ENCODE measurements around the gene ZNF555. TPM values are rescaled to one million over a fixed set of nuclear protein-coding genes. Genes with fewer than 3 reads are reported as not detected.

Gene ZNF555
- total and polyA plus RNA-seq, 9 of the 15 experiments (the other 6 are each of a cell fraction or from before 2014, with no cell fraction given) = 2.0 to 6.7 (median 5.4) TPM

DNA sequence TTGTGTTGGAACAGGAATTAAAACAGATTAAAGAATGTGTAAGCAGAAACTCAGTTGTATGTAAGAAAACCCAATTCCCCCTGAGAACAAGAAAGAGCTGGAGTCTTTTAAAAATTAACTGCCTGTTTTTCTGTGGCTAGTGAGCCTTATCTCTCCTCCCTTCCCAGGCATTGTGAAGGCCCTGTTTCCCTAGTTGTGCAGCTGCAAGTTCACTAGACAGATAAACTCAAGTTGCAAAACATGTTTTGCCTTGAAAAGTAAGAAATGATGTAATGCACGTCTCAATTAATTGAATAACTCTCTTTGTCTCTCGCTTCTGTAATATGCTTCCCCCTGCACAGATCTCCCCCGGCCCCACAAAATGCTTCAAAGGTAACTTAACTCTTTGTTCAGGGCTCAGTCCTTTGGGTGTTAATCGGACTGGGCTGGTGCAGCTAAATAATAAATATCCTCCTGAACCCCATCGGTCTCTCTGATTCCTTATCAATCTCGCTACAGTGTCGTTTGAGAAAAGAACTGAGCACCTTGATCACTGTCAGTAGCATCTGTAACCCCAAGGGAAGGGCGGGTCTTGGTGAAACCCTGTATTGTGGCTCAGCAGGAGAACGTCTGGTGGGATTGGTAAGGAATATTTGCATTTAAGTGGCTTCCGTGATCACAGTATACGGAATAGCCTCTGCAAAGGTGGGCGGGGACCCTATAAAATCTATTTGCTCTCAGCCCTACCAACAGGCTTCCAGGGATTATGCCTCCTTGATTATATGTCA lies 24.2 kb downstream of the ZNF555 start (continued):
- TF ChIP-seq, protein P1, sequence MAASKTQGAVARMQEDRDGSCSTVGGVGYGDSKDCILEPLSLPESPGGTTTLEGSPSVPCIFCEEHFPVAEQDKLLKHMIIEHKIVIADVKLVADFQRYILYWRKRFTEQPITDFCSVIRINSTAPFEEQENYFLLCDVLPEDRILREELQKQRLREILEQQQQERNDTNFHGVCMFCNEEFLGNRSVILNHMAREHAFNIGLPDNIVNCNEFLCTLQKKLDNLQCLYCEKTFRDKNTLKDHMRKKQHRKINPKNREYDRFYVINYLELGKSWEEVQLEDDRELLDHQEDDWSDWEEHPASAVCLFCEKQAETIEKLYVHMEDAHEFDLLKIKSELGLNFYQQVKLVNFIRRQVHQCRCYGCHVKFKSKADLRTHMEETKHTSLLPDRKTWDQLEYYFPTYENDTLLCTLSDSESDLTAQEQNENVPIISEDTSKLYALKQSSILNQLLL (CRISPR knock-in tag; IDR thresholded peaks at IDR 0.05; ENCODE audit: borderline replicate concordance) = no peak
- TF ChIP-seq, protein P2, sequence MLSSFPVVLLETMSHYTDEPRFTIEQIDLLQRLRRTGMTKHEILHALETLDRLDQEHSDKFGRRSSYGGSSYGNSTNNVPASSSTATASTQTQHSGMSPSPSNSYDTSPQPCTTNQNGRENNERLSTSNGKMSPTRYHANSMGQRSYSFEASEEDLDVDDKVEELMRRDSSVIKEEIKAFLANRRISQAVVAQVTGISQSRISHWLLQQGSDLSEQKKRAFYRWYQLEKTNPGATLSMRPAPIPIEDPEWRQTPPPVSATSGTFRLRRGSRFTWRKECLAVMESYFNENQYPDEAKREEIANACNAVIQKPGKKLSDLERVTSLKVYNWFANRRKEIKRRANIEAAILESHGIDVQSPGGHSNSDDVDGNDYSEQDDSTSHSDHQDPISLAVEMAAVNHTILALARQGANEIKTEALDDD (IDR thresholded peaks at IDR 0.05) = peak; percentile 82
- TF ChIP-seq, protein P3, sequence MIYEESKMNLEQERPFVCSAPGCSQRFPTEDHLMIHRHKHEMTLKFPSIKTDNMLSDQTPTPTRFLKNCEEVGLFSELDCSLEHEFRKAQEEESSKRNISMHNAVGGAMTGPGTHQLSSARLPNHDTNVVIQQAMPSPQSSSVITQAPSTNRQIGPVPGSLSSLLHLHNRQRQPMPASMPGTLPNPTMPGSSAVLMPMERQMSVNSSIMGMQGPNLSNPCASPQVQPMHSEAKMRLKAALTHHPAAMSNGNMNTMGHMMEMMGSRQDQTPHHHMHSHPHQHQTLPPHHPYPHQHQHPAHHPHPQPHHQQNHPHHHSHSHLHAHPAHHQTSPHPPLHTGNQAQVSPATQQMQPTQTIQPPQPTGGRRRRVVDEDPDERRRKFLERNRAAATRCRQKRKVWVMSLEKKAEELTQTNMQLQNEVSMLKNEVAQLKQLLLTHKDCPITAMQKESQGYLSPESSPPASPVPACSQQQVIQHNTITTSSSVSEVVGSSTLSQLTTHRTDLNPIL (CRISPR knock-in tag; IDR thresholded peaks at IDR 0.05) = no peak
- TF ChIP-seq NFIC (IDR thresholded peaks at IDR 0.05) = peak; percentile 51
- TF ChIP-seq, protein P4, sequence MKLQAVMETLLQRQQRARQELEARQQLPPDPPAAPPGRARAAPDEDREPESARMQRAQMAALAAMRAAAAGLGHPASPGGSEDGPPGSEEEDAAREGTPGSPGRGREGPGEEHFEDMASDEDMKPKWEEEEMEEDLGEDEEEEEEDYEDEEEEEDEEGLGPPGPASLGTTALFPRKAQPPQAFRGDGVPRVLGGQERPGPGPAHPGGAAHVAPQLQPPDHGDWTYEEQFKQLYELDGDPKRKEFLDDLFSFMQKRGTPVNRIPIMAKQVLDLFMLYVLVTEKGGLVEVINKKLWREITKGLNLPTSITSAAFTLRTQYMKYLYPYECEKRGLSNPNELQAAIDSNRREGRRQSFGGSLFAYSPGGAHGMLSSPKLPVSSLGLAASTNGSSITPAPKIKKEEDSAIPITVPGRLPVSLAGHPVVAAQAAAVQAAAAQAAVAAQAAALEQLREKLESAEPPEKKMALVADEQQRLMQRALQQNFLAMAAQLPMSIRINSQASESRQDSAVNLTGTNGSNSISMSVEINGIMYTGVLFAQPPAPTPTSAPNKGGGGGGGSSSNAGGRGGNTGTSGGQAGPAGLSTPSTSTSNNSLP (IDR thresholded peaks at IDR 0.05; ENCODE audit: borderline replicate concordance, low read depth, low read length) = no peak
- peak; percentile 86 for TF ChIP-seq NCOR1 (IDR thresholded peaks at IDR 0.05)

Measured in K562 (cell line).